GM12878 (cell line): ENCODE measurements around the gene SLC1A7. TPM values are rescaled to one million over a fixed set of nuclear protein-coding genes. Genes with fewer than 3 reads are reported as not detected.

Source experiments
- ATAC-seq: fragments of 200-7000 bp; cut with Tn5 transposase; 3 replicates; pipeline ENCODE4 v1.9.1; 2020; ENCODE audit warnings: mild to moderate bottlenecking, moderate library complexity
- BruUV-seq: library from RNA; stranded (reverse); fragments of 400-500 nt; replicated peaks from 2 replicates; lab custom pipeline; 2021; lab: Mats Ljungman, UMichigan
- CTCF ChIA-PET: fragments of 300-600 bp; sonication (Branson Sonifier 250); formaldehyde crosslinking; extraction: SDS; loops from one replicate; lab custom pipeline; 2021; ENCODE audit warnings: inconsistent platforms; lab: Yijun Ruan, JAX
- POLR2A ChIA-PET: fragments of 350-600 bp; formaldehyde crosslinking; extraction: SDS; loops from one replicate; lab custom pipeline; 2021; ENCODE audit warnings: inconsistent platforms; lab: Charles Lee
- RAD21 ChIA-PET: fragments of 300-600 bp; sonication (Branson Sonifier 250); formaldehyde crosslinking; loops from one replicate; lab custom pipeline; 2023; ENCODE audit warnings: antibody characterized with exemption; ENCODE audit not compliant: unreplicated experiment; lab: Charles Lee
- SMC1A ChIA-PET: fragments of 300-600 bp; sonication (Branson Sonifier 250); formaldehyde crosslinking; loops from one replicate; lab custom pipeline; 2023; ENCODE audit not compliant: unreplicated experiment, uncharacterized antibody; lab: Charles Lee
- DNase-seq: peaks from one replicate; pipeline ENCODE4 v3.0.0-alpha.2; 2011; ENCODE audit warnings: low read depth, low spot score
- FAIRE-seq: peaks from 3 replicates; lab custom pipeline; 2011; peaks lifted over from hg19 to GRCh38; lab: Jason Lieb, UNC
- H2AFZ ChIP-seq: 2 replicates; pipeline ENCODE4 v1.6.0; 2011; ENCODE audit warnings: low read depth, low read length, control low read depth; ENCODE audit not compliant: control insufficient read depth
- H3K27ac ChIP-seq: 2 replicates; pipeline ENCODE4 v1.5.1; 2011; ENCODE audit warnings: control low read depth; ENCODE audit not compliant: control insufficient read depth, insufficient read depth
- H3K27me3 ChIP-seq, 2 experiments: replicated peaks in 1 of 2; 2 replicates each; pipeline versions ENCODE4 v1.6.0 to v1.6.1; 2011; ENCODE audit warnings: low read length in 1 of 2; ENCODE audit not compliant: control insufficient read depth in 2 of 2, insufficient read depth in 2 of 2
- H3K36me3 ChIP-seq, 2 experiments: 2 replicates each; pipeline ENCODE4 v1.5.1; 2011; ENCODE audit warnings: low read length in 1 of 2; ENCODE audit not compliant: control insufficient read depth in 2 of 2, insufficient read depth in 2 of 2
- H3K4me1 ChIP-seq: 2 replicates; pipeline ENCODE4 v1.6.1; 2011; ENCODE audit warnings: mild to moderate bottlenecking, low read length, moderate library complexity, mixed read lengths; ENCODE audit not compliant: control insufficient read depth, insufficient read depth
- H3K4me2 ChIP-seq: 2 replicates; pipeline ENCODE4 v1.6.0; 2011; ENCODE audit warnings: control low read depth; ENCODE audit not compliant: control insufficient read depth, insufficient read depth
- H3K4me3 ChIP-seq: fragments of 200-600 bp; sonication (generic); 2 replicates; pipeline ENCODE4 v1.5.1; 2016
- H3K79me2 ChIP-seq: 2 replicates; pipeline ENCODE4 v1.6.0; 2011; ENCODE audit warnings: low read length; ENCODE audit not compliant: control insufficient read depth, insufficient read depth
- H3K9ac ChIP-seq: 2 replicates; pipeline ENCODE4 v1.8.0; 2011; ENCODE audit warnings: low read length, control low read depth, mixed read lengths; ENCODE audit not compliant: control insufficient read depth, insufficient read depth
- H3K9me3 ChIP-seq: replicated peaks from 3 replicates; pipeline ENCODE4 v1.5.1; 2011; ENCODE audit warnings: mild to moderate bottlenecking, low read length; ENCODE audit not compliant: control insufficient read depth, insufficient read depth
- H4K20me1 ChIP-seq: 2 replicates; pipeline ENCODE4 v1.6.0; 2011; ENCODE audit not compliant: control insufficient read depth, insufficient read depth
- BCL11A ChIP-seq: IDR thresholded peaks from 2 replicates; pipeline ENCODE4 v1.6.1; 2011; ENCODE audit warnings: low read depth, low read length
- BHLHE40 ChIP-seq, 2 experiments: fragments of 450-650 bp in 1 of 2; IDR thresholded peaks; 2 replicates each; pipeline ENCODE4 v1.6.1; 2011 to 2017; ENCODE audit warnings: low read depth in 2 of 2, borderline replicate concordance in 1 of 2, improper control_type of control experiment in 1 of 2, low read length in 1 of 2, mild to moderate bottlenecking in 1 of 2
- CEBPB ChIP-seq, 2 experiments: fragments of 150-350 bp in 1 of 2; IDR thresholded peaks; 2 replicates each; pipeline ENCODE4 v1.6.1; 2012 to 2014; ENCODE audit warnings: low read depth in 2 of 2, low read length in 2 of 2, borderline replicate concordance in 1 of 2, inconsistent platforms in 1 of 2
- CHD4 ChIP-seq: fragments of 200-600 bp; sonication (generic); IDR thresholded peaks from 2 replicates; pipeline ENCODE4 v1.6.1; 2016; ENCODE audit warnings: mild to moderate bottlenecking
- ESRRA ChIP-seq: IDR thresholded peaks from 2 replicates; pipeline ENCODE4 v1.6.1; 2012; ENCODE audit warnings: mild to moderate bottlenecking, low read length, improper control_type of control experiment
- HDGF ChIP-seq: fragments of 450-650 bp; IDR thresholded peaks from 2 replicates; pipeline ENCODE4 v1.6.1; 2016; ENCODE audit warnings: antibody characterized with exemption
- JUNB ChIP-seq: IDR thresholded peaks from 2 replicates; pipeline ENCODE4 v1.6.1; 2016; ENCODE audit warnings: antibody characterized with exemption, mild to moderate bottlenecking
- KLF5 ChIP-seq: fragments of 450-650 bp; IDR thresholded peaks from 2 replicates; pipeline ENCODE4 v1.6.1; 2014; ENCODE audit warnings: mild to moderate bottlenecking; ENCODE audit not compliant: partially characterized antibody
- NFXL1 ChIP-seq: fragments of 450-650 bp; IDR thresholded peaks from 2 replicates; pipeline ENCODE4 v1.6.1; 2017; ENCODE audit warnings: antibody characterized with exemption, mild to moderate bottlenecking, borderline replicate concordance
- POLR2AphosphoS2 ChIP-seq: IDR thresholded peaks from 2 replicates; pipeline ENCODE4 v1.6.1; 2011; ENCODE audit warnings: low read depth, mild to moderate bottlenecking, low read length, improper control_type of control experiment, moderate library complexity
- ZBED1 ChIP-seq: IDR thresholded peaks from 2 replicates; pipeline ENCODE4 v1.6.1; 2016; ENCODE audit warnings: borderline replicate concordance
- WGBS: methylation state at CpG from one replicate; pipeline ENCODE4 v1.1.6; 2016; ENCODE audit warnings: low lambda C conversion rate; ENCODE audit not compliant: insufficient replicate concordance, insufficient coverage; ENCODE audit errors: missing lambda C conversion rate; 5-methylcytosine and 5-hydroxymethylcytosine counted together
- in situ Hi-C: fragments of 300-500 bp; cut with MboI; formaldehyde crosslinking; loops from 9 replicates; pipeline ENCODE4 v1.14.3; 2018; ENCODE audit warnings: mixed read lengths
- intact Hi-C: fragments of 100-400 bp; cut with micrococcal nuclease; formaldehyde crosslinking; loops from one replicate; pipeline ENCODE4 v1.14.2; 2022; ENCODE audit not compliant: unreplicated experiment
- polyA plus RNA-seq, 11 experiments: library from polyadenylated mRNA; depleted of rRNA in 4 of 11; unstranded in 6 of 11; stranded (reverse) in 5 of 11; fragments of >200 nt; fragmentation: Nextera tagmentation in 4 of 11; fragmentation: Illumina TruSeq in 1 of 11; extraction: Ambion mirVana in 4 of 11; extraction: Trizol in 1 of 11; gene quantifications; 1 replicate in 1 of 11; 2 replicates in 10 of 11; pipeline versions ENCODE4 v1.2.1 to v1.2.3, GENCODE V29; 2011 to 2016; ENCODE audit warnings: inconsistent platforms in 2 of 11, missing spikeins in 2 of 11, low read depth in 1 of 11
- total RNA-seq, 4 experiments: library from RNA; depleted of rRNA in 3 of 4; stranded (reverse); fragments of >200 nt in 3 of 4; fragmentation: Illumina TruSeq in 1 of 4; extraction: Trizol in 1 of 4; gene quantifications; 2 replicates each; pipeline versions ENCODE4 v1.2.1 to v1.2.3, GENCODE V29; 2013 to 2021
- TF ChIP-seq, protein P1 (sequence below): fragments of 150-350 bp; IDR thresholded peaks from 2 replicates; pipeline ENCODE4 v1.6.1; 2014; ENCODE audit warnings: mild to moderate bottlenecking, low read depth, low read length
- TF ChIP-seq, protein P2 (sequence below): fragments of 450-650 bp; IDR thresholded peaks from 2 replicates; pipeline ENCODE4 v1.6.1; 2017; ENCODE audit warnings: borderline replicate concordance
- TF ChIP-seq, protein P3 (sequence below): fragments of 450-650 bp; IDR thresholded peaks from 2 replicates; pipeline ENCODE4 v1.6.1; 2017; ENCODE audit warnings: mild to moderate bottlenecking, low read depth, inconsistent platforms; ENCODE audit not compliant: poor library complexity, severe bottlenecking
- TF ChIP-seq, protein P4 (sequence below): fragments of 450-650 bp; IDR thresholded peaks from 2 replicates; pipeline ENCODE4 v1.6.1; 2017; ENCODE audit warnings: low read depth, mild to moderate bottlenecking, moderate library complexity

The SLC1A7 gene
- total and polyA plus RNA-seq, 10 of the 15 experiments (the other 5 are each of a cell fraction or from before 2014, with no cell fraction given) = not detected

DNA sequence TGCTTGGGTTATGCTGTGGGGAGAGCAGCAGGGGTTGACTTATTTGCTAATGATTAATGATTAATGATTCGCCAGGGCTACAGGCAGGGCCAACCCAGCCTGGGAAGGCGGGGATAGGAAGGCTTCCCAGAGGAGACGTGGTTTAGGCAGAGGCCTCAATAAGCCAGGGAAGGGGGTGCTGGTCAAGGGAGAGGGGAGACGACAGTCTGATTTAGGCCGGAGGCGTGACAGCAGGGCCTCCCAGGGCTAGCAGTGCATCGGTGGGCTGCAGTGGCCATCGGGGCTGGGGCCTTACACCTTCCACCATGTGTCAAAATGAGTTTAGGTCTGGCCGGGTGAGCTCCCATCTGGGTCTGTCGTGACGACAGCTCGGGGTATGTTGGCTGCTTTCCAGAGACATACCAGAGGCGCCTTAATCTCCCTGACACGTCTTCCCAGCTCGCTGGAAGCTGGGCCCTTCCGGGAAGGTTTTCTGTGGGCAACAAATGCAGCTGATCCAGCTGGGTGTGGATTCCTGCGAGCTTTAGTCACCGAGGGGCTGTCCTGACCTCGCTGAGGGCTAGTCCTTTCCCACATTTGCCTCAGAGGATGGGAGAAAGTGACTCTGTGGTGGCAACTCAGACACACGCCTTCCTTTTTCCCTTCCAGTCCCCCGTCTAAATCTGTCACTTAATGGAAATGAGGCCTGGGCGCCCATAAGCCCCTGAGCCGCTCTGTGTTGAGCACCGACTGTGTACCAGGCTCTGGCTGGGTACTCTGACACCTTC is 3.7 kb upstream of the SLC1A7 start:
- Histone ChIP-seq H3K9me3 (no peaks in the 10 kb centered on the region), H4K20me1 (no peaks in the 10 kb centered on the region; the same call in 1 of the 2 replicates), H3K27ac (no peak overlapping the region), H3K4me1 (no peaks in the 10 kb centered on the region), H3K27me3 (no peaks in the 10 kb centered on the region; a peak in 1 of 4 replicates), H2AFZ (no peak overlapping the region), H3K4me2 (no peak overlapping the region), H3K36me3 (no peaks in the 10 kb centered on the region), H3K9ac (no peak overlapping the region), H3K4me3 (no peak overlapping the region), H3K79me2 (no peaks in the 10 kb centered on the region)
- TF ChIP-seq ZBED1 = no peak
- TF ChIP-seq CEBPB (IDR thresholded peaks at IDR 0.05; ENCODE audit: borderline replicate concordance in 1 of 2, low read depth in 2 of 2, low read length in 2 of 2) = no peak
- TF ChIP-seq CHD4 = no peak
- no peak for TF ChIP-seq HDGF
- TF ChIP-seq, protein P1, sequence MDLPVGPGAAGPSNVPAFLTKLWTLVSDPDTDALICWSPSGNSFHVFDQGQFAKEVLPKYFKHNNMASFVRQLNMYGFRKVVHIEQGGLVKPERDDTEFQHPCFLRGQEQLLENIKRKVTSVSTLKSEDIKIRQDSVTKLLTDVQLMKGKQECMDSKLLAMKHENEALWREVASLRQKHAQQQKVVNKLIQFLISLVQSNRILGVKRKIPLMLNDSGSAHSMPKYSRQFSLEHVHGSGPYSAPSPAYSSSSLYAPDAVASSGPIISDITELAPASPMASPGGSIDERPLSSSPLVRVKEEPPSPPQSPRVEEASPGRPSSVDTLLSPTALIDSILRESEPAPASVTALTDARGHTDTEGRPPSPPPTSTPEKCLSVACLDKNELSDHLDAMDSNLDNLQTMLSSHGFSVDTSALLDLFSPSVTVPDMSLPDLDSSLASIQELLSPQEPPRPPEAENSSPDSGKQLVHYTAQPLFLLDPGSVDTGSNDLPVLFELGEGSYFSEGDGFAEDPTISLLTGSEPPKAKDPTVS = no peak
- TF ChIP-seq BCL11A = no peak
- no peak for TF ChIP-seq ESRRA
- no peak for TF ChIP-seq JUNB
- TF ChIP-seq, protein P2, sequence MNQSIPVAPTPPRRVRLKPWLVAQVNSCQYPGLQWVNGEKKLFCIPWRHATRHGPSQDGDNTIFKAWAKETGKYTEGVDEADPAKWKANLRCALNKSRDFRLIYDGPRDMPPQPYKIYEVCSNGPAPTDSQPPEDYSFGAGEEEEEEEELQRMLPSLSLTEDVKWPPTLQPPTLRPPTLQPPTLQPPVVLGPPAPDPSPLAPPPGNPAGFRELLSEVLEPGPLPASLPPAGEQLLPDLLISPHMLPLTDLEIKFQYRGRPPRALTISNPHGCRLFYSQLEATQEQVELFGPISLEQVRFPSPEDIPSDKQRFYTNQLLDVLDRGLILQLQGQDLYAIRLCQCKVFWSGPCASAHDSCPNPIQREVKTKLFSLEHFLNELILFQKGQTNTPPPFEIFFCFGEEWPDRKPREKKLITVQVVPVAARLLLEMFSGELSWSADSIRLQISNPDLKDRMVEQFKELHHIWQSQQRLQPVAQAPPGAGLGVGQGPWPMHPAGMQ = no peak
- no peak for TF ChIP-seq NFXL1
- TF ChIP-seq, protein P3, sequence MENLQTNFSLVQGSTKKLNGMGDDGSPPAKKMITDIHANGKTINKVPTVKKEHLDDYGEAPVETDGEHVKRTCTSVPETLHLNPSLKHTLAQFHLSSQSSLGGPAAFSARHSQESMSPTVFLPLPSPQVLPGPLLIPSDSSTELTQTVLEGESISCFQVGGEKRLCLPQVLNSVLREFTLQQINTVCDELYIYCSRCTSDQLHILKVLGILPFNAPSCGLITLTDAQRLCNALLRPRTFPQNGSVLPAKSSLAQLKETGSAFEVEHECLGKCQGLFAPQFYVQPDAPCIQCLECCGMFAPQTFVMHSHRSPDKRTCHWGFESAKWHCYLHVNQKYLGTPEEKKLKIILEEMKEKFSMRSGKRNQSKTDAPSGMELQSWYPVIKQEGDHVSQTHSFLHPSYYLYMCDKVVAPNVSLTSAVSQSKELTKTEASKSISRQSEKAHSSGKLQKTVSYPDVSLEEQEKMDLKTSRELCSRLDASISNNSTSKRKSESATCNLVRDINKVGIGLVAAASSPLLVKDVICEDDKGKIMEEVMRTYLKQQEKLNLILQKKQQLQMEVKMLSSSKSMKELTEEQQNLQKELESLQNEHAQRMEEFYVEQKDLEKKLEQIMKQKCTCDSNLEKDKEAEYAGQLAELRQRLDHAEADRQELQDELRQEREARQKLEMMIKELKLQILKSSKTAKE = no peak
- TF ChIP-seq, protein P4, sequence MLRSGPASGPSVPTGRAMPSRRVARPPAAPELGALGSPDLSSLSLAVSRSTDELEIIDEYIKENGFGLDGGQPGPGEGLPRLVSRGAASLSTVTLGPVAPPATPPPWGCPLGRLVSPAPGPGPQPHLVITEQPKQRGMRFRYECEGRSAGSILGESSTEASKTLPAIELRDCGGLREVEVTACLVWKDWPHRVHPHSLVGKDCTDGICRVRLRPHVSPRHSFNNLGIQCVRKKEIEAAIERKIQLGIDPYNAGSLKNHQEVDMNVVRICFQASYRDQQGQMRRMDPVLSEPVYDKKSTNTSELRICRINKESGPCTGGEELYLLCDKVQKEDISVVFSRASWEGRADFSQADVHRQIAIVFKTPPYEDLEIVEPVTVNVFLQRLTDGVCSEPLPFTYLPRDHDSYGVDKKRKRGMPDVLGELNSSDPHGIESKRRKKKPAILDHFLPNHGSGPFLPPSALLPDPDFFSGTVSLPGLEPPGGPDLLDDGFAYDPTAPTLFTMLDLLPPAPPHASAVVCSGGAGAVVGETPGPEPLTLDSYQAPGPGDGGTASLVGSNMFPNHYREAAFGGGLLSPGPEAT = no peak
- TF ChIP-seq BHLHE40 (IDR thresholded peaks at IDR 0.05; ENCODE audit: borderline replicate concordance in 1 of 2, low read depth in 2 of 2, low read length in 1 of 2) = no peak
- TF ChIP-seq KLF5 = no peak
- no peak for TF ChIP-seq POLR2AphosphoS2
- WGBS = 46% methylated on average over 24 of the region's 24 CpGs
- ChIA-PET SMC1A (no interaction called here), CTCF (interaction anchor here (0.6 to 1.3 kb wide), 2 partner anchors 11 to 32 kb away, joined by 4 read pairs; no protein-coding TSS in a partner anchor), RAD21 (no interaction called here), POLR2A (no interaction called here)
- no peak for DNase-seq
- intact Hi-C loops (no loop called here), in situ Hi-C loops (no loop called here)
- FAIRE-seq = no peak
- ATAC-seq = no peak; the same call in 1 of the 3 replicates
- BruUV-seq = no TSS peak
